Gastrocnemius medialis (tissue), 4 donors: ENCODE results near the gene SMURF1. TPM values are rescaled to one million over a fixed set of nuclear protein-coding genes. Genes with fewer than 3 reads are reported as not detected.

Experiments used
- ATAC-seq, 2 donors: fragments of 150-250 bp; one replicate each; pipeline ENCODE4 v1.9.1; 2016
- DNase-seq, 2 donors: peaks; one replicate each; pipeline ENCODE4 v3.0.0-alpha.2; 2019
- H3K27ac ChIP-seq, 4 donors: fragments of 200-600 bp; sonication (generic); 1 replicate in 1 of 4; 2 replicates in 3 of 4; pipeline ENCODE4 v1.5.1; 2016 to 2018; ENCODE audit warnings: mild to moderate bottlenecking in 2 of 4, moderate library complexity in 1 of 4
- H3K27me3 ChIP-seq, 3 donors: fragments of 200-600 bp; sonication (generic) in 2 of 3; 1 replicate in 1 of 3; 2 replicates in 2 of 3; pipeline versions ENCODE4 v1.5.1 to v1.6.0; 2016 to 2019; ENCODE audit warnings: mild to moderate bottlenecking in 1 of 3, moderate library complexity in 1 of 3
- H3K36me3 ChIP-seq, 2 donors: fragments of 200-600 bp; sonication (generic) in 1 of 2; one replicate each; pipeline ENCODE4 v1.5.1; 2017 to 2018
- H3K4me1 ChIP-seq, 2 donors: fragments of 200-600 bp; sonication (generic) in 1 of 2; one replicate each; pipeline ENCODE4 v1.5.1; 2016 to 2017; ENCODE audit warnings: mild to moderate bottlenecking in 2 of 2
- H3K4me3 ChIP-seq, 4 donors: fragments of 200-600 bp; sonication (generic) in 3 of 4; 1 replicate in 1 of 4; 2 replicates in 3 of 4; pipeline ENCODE4 v1.5.1; 2016 to 2019; ENCODE audit warnings: mild to moderate bottlenecking in 2 of 4
- H3K9me3 ChIP-seq, 3 donors: fragments of 200-600 bp; sonication (generic) in 2 of 3; 1 replicate in 1 of 3; 2 replicates in 2 of 3; pipeline ENCODE4 v1.5.1; 2016 to 2019
- POLR2A ChIP-seq, 2 donors: fragments of 450-650 bp; IDR thresholded peaks; one replicate each; pipeline ENCODE4 v1.6.1; 2017; ENCODE audit warnings: antibody characterized with exemption in 2 of 2, mild to moderate bottlenecking in 2 of 2, moderate library complexity in 2 of 2
- in situ Hi-C, 4 donors: fragments of 200-750 bp; cut with MboI; loops; one replicate each; pipeline versions ENCODE4 v1.15.0 to v1.8.0; 2017; ENCODE audit warnings: low sequenced_read_pairs in 4 of 4
- intact Hi-C: fragments of 100-400 bp; cut with DNase I; formaldehyde crosslinking; loops from one replicate; pipeline ENCODE4 v1.15.1; 2023; ENCODE audit warnings: low total_unique reads
- total RNA-seq, 4 donors: library from RNA; depleted of rRNA; stranded (reverse); fragments of >200 nt; gene quantifications; one replicate each; pipeline versions ENCODE4 v1.1.0 to v1.2.3, GENCODE V29; 2016
- TF ChIP-seq, protein P1 (sequence below), 5 experiments: fragments of 450-650 bp in 3 of 5; fragments of 200-600 bp in 2 of 5; sonication (generic) in 2 of 5; IDR thresholded peaks in 4 of 5; conservative IDR thresholded peaks in 1 of 5; 1 replicate in 4 of 5; 2 replicates in 1 of 5; pipeline ENCODE4 v1.5.1; 2016 to 2019; ENCODE audit warnings: antibody characterized with exemption in 5 of 5, mild to moderate bottlenecking in 3 of 5, moderate library complexity in 3 of 5

The SMURF1 gene
- total RNA-seq, 4 donors from 2014 or later, result 15.4 to 44.8 (median 18.3) TPM

DNA sequence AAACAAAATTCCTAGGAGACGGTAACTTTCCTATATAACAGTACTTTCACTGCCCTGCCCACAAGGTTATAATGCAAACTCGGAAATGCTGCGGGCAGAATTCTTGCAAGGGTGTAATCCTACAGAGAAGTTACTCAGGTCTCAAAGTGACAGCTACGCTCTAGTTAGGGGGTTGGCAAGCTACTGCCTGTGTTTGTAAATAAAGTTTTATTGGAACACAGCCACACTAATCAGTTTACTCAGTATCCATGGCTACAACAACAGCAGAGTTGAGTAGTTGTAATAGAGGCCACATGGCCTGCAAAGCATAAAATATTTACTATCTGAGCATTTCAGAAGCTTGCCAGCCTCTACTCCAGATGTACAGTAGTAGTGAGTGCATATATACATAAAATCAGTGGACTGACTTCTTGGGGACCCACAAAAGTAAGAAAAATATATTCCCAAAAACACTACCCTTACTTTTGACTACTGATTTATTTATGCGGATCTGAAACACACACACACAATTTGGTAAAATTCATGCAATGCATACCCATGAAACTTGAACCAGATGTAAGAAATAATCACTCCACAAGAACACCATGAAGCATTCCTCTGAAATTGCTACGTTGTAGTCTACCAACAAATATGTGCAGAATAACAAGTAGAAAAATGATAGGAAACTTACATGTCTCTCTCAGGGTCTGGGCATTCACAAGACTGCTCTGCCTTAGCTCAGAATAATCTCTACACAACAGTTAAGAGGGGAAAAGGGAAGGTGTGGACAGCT lies 53.0 kb downstream of the SMURF1 start:
- H3K36me3 ChIP-seq, result no peaks in the 10 kb centered on the region

DNA sequence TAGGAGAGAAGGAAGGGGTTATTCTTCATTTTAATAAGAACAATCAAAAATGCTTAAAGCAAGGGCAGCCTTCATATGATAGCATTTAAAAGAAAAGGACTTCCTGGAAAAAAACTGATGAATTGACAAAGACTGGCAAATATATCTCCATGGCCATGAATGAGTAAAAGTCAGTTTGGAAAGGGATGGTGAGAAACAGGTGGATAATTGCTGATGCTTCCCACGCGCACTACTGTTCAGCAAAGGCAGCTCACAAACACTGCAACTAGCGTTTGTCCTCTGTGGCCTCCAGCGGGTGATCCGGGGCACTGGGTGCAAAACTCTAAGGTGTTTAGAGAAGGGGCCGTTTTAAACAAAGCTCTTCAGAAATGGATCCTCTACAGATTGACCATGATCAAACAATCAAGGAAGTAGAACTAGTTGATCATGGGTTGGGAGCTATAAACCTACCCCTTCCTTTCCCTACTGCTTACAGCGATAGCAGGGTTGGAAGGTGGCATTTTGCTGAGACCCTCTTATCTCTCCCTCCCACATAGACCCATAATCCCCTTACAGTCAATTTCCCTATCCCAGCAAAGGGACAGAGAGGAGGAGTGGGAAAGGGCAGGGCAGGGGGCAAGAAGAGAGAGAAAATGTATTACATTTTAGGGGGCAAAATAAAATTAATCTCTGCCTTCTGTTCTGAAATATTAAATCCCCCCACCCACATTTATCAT lies 53.8 kb downstream of the SMURF1 start:
- DNase-seq, result no peak
- ATAC-seq, result no peak
- Histone ChIP-seq H3K36me3 (no peaks in the 10 kb centered on the region), H3K4me3 (no peak overlapping the region), H3K27ac (no peak overlapping the region), H3K4me1 (peaks cover 14 to 28% of the 10 kb centered on the region in 2 donors), H3K27me3 (no peaks in the 10 kb centered on the region), H3K9me3 (no peaks in the 10 kb centered on the region)
- intact Hi-C loops, result no loop called here
- in situ Hi-C loops, result no loop called here
- no peak for TF ChIP-seq POLR2A (IDR thresholded peaks at IDR 0.05)
- TF ChIP-seq, protein P1, sequence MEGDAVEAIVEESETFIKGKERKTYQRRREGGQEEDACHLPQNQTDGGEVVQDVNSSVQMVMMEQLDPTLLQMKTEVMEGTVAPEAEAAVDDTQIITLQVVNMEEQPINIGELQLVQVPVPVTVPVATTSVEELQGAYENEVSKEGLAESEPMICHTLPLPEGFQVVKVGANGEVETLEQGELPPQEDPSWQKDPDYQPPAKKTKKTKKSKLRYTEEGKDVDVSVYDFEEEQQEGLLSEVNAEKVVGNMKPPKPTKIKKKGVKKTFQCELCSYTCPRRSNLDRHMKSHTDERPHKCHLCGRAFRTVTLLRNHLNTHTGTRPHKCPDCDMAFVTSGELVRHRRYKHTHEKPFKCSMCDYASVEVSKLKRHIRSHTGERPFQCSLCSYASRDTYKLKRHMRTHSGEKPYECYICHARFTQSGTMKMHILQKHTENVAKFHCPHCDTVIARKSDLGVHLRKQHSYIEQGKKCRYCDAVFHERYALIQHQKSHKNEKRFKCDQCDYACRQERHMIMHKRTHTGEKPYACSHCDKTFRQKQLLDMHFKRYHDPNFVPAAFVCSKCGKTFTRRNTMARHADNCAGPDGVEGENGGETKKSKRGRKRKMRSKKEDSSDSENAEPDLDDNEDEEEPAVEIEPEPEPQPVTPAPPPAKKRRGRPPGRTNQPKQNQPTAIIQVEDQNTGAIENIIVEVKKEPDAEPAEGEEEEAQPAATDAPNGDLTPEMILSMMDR (IDR thresholded peaks at IDR 0.05 in 4 of 5, conservative IDR thresholded peaks at IDR 0.05 in 1 of 5), result no peak

More for the DNA sequence above, 53.0 kb downstream of the SMURF1 start:
- TF ChIP-seq, protein P1 (IDR thresholded peaks at IDR 0.05 in 4 of 5, conservative IDR thresholded peaks at IDR 0.05 in 1 of 5), result no peak
- TF ChIP-seq POLR2A (IDR thresholded peaks at IDR 0.05), result no peak
- no peak overlapping the region for H3K27ac ChIP-seq
- H3K9me3 ChIP-seq, result no peaks in the 10 kb centered on the region
- DNase-seq (no peak), ATAC-seq (no peak)
- no peaks in the 10 kb centered on the region for H3K27me3 ChIP-seq
- H3K4me3 ChIP-seq, result no peak overlapping the region
- H3K4me1 ChIP-seq, result peaks cover 21 to 37% of the 10 kb centered on the region in 2 donors
- in situ Hi-C loops (no loop called here), intact Hi-C loops (no loop called here)

DNA sequence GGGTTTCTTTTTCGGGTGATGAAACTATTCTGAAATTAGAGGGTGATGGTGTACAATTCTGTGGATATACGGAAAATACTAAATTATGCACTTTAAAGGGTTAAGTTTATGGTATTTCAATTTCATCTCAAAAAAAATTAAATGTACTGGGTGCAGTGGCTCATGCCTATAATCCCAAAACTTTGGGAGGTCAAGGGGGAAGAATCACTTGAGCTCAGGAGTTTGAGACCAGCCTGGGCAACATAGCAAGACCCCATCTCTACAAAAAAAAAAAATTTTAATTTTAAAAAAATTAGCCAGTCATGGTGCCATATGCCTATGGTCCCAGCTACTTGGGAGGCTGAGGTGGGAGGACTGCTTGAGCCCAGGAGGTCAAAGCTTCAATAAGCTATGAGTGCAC lies 57.0 kb downstream of the SMURF1 start:
- intact Hi-C loops (no loop called here), in situ Hi-C loops (no loop called here)
- Histone ChIP-seq H3K4me3 (no peak overlapping the region), H3K27me3 (no peaks in the 10 kb centered on the region), H3K36me3 (no peaks in the 10 kb centered on the region), H3K27ac (no peak overlapping the region), H3K9me3 (no peaks in the 10 kb centered on the region), H3K4me1 (peaks cover 0 to 11% of the 10 kb centered on the region in 2 donors)
- ATAC-seq (no peak), DNase-seq (no peak)
- no peak for TF ChIP-seq POLR2A (IDR thresholded peaks at IDR 0.05)
- TF ChIP-seq, protein P1 (IDR thresholded peaks at IDR 0.05 in 4 of 5, conservative IDR thresholded peaks at IDR 0.05 in 1 of 5), result no peak

DNA sequence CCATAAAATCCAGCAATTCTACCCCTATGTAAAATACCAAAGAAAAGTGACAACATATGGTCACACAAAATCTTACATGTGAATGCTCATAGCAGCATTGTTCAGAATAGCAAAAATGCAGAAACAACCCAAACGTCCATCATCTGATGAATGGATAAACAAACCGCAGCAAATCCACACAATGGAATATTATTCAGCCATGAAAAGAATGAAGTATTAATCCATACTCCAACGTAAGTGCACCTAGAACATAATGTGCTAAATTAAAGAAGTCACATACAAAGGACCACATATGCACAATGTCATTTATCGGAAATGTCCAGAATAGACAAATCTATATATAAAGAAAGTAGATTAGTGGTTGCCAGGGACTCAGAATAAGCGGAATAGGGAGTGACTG lies 57.4 kb downstream of the SMURF1 start:
- peaks cover 0 to 11% of the 10 kb centered on the region in 2 donors for H3K4me1 ChIP-seq
- no peak overlapping the region for H3K4me3 ChIP-seq
- H3K9me3 ChIP-seq, result no peaks in the 10 kb centered on the region
- TF ChIP-seq, protein P1 (IDR thresholded peaks at IDR 0.05 in 4 of 5, conservative IDR thresholded peaks at IDR 0.05 in 1 of 5), result no peak
- TF ChIP-seq POLR2A (IDR thresholded peaks at IDR 0.05), result no peak
- H3K27me3 ChIP-seq, result no peaks in the 10 kb centered on the region
- no peak for ATAC-seq
- intact Hi-C loops (no loop called here), in situ Hi-C loops (no loop called here)
- no peak overlapping the region for H3K27ac ChIP-seq
- no peak for DNase-seq
- no peaks in the 10 kb centered on the region for H3K36me3 ChIP-seq
